GM12878 (cell line): ENCODE results near the gene PSIP1.

Experiments
- CTCF ChIP-seq, 3 experiments: IDR thresholded peaks in 2 of 3; conservative IDR thresholded peaks in 1 of 3; 2 replicates each; pipeline ENCODE4 v1.5.1; 2011; ENCODE audit warnings: low read depth in 3 of 3, low read length in 3 of 3, mild to moderate bottlenecking in 3 of 3, control low read depth in 2 of 3, moderate library complexity in 2 of 3, inconsistent platforms in 1 of 3, mixed read lengths in 1 of 3; ENCODE audit not compliant: control insufficient read depth in 2 of 3, insufficient read depth in 1 of 3; ENCODE audit errors: extremely low read depth in 1 of 3
- HDGF ChIP-seq: fragments of 450-650 bp; IDR thresholded peaks from 2 replicates; pipeline ENCODE4 v1.6.1; 2016; ENCODE audit warnings: antibody characterized with exemption
- POLR2A ChIP-seq: IDR thresholded peaks from 2 replicates; pipeline ENCODE4 v1.6.1; 2011; ENCODE audit warnings: low read depth, mild to moderate bottlenecking, low read length
- PRDM15 ChIP-seq: fragments of 450-650 bp; formaldehyde crosslinking; IDR thresholded peaks from 2 replicates; pipeline ENCODE4 v1.4.0; 2020; ENCODE audit warnings: mild to moderate bottlenecking, moderate library complexity
- REST ChIP-seq: IDR thresholded peaks from 2 replicates; pipeline ENCODE4 v1.6.1; 2012; ENCODE audit warnings: mild to moderate bottlenecking, low read depth, low read length

GRCh38 chr9:15491950-15492349, 18.8 kb downstream of the PSIP1 start:
- TF ChIP-seq REST = no peak
- TF ChIP-seq POLR2A = no peak
- no peak for TF ChIP-seq PRDM15 (CRISPR knock-in tag)
- TF ChIP-seq HDGF = no peak
- TF ChIP-seq CTCF (IDR thresholded peaks at IDR 0.05 in 2 of 3, conservative IDR thresholded peaks at IDR 0.05 in 1 of 3; ENCODE audit: control insufficient read depth in 2 of 3, extremely low read depth in 1 of 3, insufficient read depth in 1 of 3, low read depth in 3 of 3, low read length in 3 of 3) = no peak
